Neural cell (in vitro differentiated cells): ENCODE results near the gene MYO18B.

ENCODE experiments used
- EZH2 ChIP-seq: fragments of 200-600, 300-800 bp; shearing (Covaris generic), sonication (generic); IDR thresholded peaks from 2 replicates; pipeline ENCODE4 v1.6.1; 2014; ENCODE audit warnings: antibody characterized with exemption, low read length, borderline replicate concordance, mild to moderate bottlenecking; ENCODE audit not compliant: insufficient read depth, poor library complexity, severe bottlenecking
- POLR2AphosphoS5 ChIP-seq: IDR thresholded peaks from 2 replicates; pipeline ENCODE4 v1.6.1; 2012
- RAD21 ChIP-seq: fragments of 450-650 bp; conservative IDR thresholded peaks from 2 replicates; pipeline ENCODE4 v1.6.1; 2014; ENCODE audit warnings: antibody characterized with exemption, mild to moderate bottlenecking, moderate library complexity
- SMC3 ChIP-seq: fragments of 450-650 bp; conservative IDR thresholded peaks from 2 replicates; pipeline ENCODE4 v1.6.1; 2014; ENCODE audit warnings: antibody characterized with exemption, mild to moderate bottlenecking, moderate library complexity; ENCODE audit not compliant: poor library complexity
- TF ChIP-seq, protein P1 (sequence below): fragments of 450-650 bp; IDR thresholded peaks from 2 replicates; pipeline ENCODE4 v1.5.1; 2014; ENCODE audit warnings: antibody characterized with exemption, mild to moderate bottlenecking, moderate library complexity; ENCODE audit not compliant: poor library complexity, severe bottlenecking

DNA sequence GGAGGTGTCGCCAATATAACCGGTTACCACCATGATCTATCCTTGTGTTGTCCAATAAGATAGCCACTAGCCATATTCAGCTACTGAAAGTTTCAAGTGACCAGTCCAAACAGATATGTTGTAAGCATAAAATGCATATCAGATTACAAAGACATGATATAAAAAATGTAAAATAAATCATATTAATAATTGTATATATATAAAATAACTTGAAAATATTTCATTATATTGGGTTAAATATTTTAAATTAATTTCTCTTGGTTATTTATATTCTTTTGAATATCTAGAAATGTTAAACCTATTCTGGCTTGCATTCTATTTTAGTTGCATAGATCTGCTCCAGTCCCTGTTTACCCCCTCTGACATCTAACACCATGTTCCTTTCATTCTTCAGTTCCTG lies 305.5 kb downstream of the MYO18B start:
- TF ChIP-seq, protein P1, sequence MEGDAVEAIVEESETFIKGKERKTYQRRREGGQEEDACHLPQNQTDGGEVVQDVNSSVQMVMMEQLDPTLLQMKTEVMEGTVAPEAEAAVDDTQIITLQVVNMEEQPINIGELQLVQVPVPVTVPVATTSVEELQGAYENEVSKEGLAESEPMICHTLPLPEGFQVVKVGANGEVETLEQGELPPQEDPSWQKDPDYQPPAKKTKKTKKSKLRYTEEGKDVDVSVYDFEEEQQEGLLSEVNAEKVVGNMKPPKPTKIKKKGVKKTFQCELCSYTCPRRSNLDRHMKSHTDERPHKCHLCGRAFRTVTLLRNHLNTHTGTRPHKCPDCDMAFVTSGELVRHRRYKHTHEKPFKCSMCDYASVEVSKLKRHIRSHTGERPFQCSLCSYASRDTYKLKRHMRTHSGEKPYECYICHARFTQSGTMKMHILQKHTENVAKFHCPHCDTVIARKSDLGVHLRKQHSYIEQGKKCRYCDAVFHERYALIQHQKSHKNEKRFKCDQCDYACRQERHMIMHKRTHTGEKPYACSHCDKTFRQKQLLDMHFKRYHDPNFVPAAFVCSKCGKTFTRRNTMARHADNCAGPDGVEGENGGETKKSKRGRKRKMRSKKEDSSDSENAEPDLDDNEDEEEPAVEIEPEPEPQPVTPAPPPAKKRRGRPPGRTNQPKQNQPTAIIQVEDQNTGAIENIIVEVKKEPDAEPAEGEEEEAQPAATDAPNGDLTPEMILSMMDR: no peak
- no peak for TF ChIP-seq SMC3
- no peak for TF ChIP-seq POLR2AphosphoS5
- no peak for TF ChIP-seq RAD21
- TF ChIP-seq EZH2: no peak
